Measurements from ENCODE around the gene HDAC4.

DNA sequence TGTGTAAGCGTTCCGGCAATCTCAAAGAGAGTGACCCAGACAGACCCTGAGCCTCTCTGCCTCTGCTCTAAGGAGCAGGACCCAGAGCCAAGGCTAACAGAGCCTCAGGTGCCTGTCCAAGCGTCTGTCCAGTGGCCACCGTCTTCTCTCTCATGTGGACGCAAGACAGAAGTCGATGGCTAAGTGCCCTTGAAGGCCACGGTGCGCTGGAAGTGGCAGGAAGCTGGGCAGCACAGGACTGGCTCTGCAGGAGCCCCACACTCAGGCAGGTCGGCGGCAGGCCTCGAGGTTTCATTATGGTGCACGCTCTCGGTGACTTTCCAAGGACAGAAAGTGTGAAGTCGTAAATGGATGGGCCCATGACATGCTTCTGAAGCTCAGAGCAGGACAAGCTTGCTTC is 49.1 kb downstream of the HDAC4 start:
- TF ChIP-seq CTCF (IDR thresholded peaks at IDR 0.05), result no peak
- TF ChIP-seq POLR2A (IDR thresholded peaks at IDR 0.05), result no peak
